Measurements from ENCODE around the gene SLC35E3.

Gene SLC35E3

GRCh38 chr12:68827895-68828671 is 82.1 kb downstream of the SLC35E3 start:
- ATAC-seq (replicated peaks; ENCODE audit: extremely low read depth, poor library complexity, severe bottlenecking) (no peak), DNase-seq (ENCODE audit: low spot score in 2 of 2) (no peak)
- Mint-ChIP-seq H3K4me3 (no peak overlapping the region), H3K27me3 (no peaks in the 10 kb centered on the region), H3K9me3 (no peaks in the 10 kb centered on the region), H3K4me1 (peaks cover 19% of the 10 kb centered on the region), H3K36me3 (ENCODE audit: insufficient read depth) (peaks cover 74% of the 10 kb centered on the region), H3K27ac (ENCODE audit: low read depth) (no peak overlapping the region)

GRCh38 chr12:68828672-68829068 is 82.7 kb downstream of the SLC35E3 start:
- DNase-seq (ENCODE audit: low spot score in 2 of 2) = no peak
- no peak overlapping the region for H3K27ac Mint-ChIP-seq (ENCODE audit: low read depth)
- ATAC-seq (replicated peaks; ENCODE audit: extremely low read depth, poor library complexity, severe bottlenecking) = no peak

More at GRCh38 chr12:68828672-68829068, 82.7 kb downstream of the SLC35E3 start:
- Mint-ChIP-seq H3K9me3 (no peaks in the 10 kb centered on the region), H3K27me3 (no peaks in the 10 kb centered on the region), H3K36me3 (ENCODE audit: insufficient read depth) (peaks cover 72% of the 10 kb centered on the region), H3K4me3 (no peak overlapping the region), H3K4me1 (peaks cover 14% of the 10 kb centered on the region)
